Neural crest cell (in vitro differentiated cells): ENCODE data around the gene RICTOR. TPM values are rescaled to one million over a fixed set of nuclear protein-coding genes. Genes with fewer than 3 reads are reported as not detected.

Source experiments
- DNase-seq: peaks from one replicate; pipeline ENCODE4 v3.0.0; 2021; ENCODE audit warnings: low read depth, mixed read lengths, low spot score
- H3K27ac Mint-ChIP-seq: one replicate; pipeline ENCODE4 v1.8.0; 2021; ENCODE audit warnings: mild to moderate bottlenecking, mixed read lengths; ENCODE audit not compliant: unreplicated experiment
- H3K27me3 Mint-ChIP-seq: 2 replicates; pipeline ENCODE4 v1.8.0; 2021; ENCODE audit warnings: low read depth, mild to moderate bottlenecking, mixed read lengths
- H3K36me3 Mint-ChIP-seq: 2 replicates; pipeline ENCODE4 v1.8.0; 2021; ENCODE audit warnings: low read depth, mild to moderate bottlenecking, mixed read lengths
- H3K4me1 Mint-ChIP-seq: 2 replicates; pipeline ENCODE4 v1.8.0; 2021; ENCODE audit warnings: mixed read lengths
- H3K4me3 Mint-ChIP-seq: one replicate; pipeline ENCODE4 v1.8.0; 2021; ENCODE audit warnings: mild to moderate bottlenecking, mixed read lengths
- H3K9me3 Mint-ChIP-seq: 2 replicates; pipeline ENCODE4 v1.8.0; 2021; ENCODE audit warnings: mixed read lengths
- CTCF ChIP-seq: fragments of 200-600 bp; sonication (generic); conservative IDR thresholded peaks from 2 replicates; pipeline ENCODE4 v1.5.0; 2021; ENCODE audit warnings: antibody characterized with exemption, mild to moderate bottlenecking
- total RNA-seq: library from RNA; stranded (reverse); gene quantifications from 2 replicates; pipeline ENCODE4 v1.2.1, GENCODE V29; 2021

Gene RICTOR
- total RNA-seq, 1 donor from 2014 or later = 22.2 TPM

GRCh38 chr5:38979535-38979934 is 94.7 kb downstream of the RICTOR start:
- Mint-ChIP-seq H3K36me3 (peaks cover 5% of the 10 kb centered on the region), H3K27me3 (no peaks in the 10 kb centered on the region), H3K4me1 (no peaks in the 10 kb centered on the region), H3K4me3 (no peak overlapping the region), H3K9me3 (no peaks in the 10 kb centered on the region), H3K27ac (no peak overlapping the region)
- no peak for TF ChIP-seq CTCF
- DNase-seq = no peak

- Mint-ChIP-seq H3K4me3 (no peak overlapping the region), H3K4me1 (no peaks in the 10 kb centered on the region), H3K9me3 (no peaks in the 10 kb centered on the region), H3K27ac (no peak overlapping the region), H3K36me3 (peaks cover 6% of the 10 kb centered on the region), H3K27me3 (no peaks in the 10 kb centered on the region)
- no peak for DNase-seq
- no peak for TF ChIP-seq CTCF
Observed at GRCh38 chr5:38978036-38978435, 96.2 kb downstream of the RICTOR start.

GRCh38 chr5:38968665-38969064 is 105.5 kb downstream of the RICTOR start:
- DNase-seq = no peak
- Mint-ChIP-seq H3K4me1 (no peaks in the 10 kb centered on the region), H3K9me3 (no peaks in the 10 kb centered on the region), H3K4me3 (no peak overlapping the region), H3K27ac (no peak overlapping the region), H3K36me3 (peaks cover 2% of the 10 kb centered on the region), H3K27me3 (no peaks in the 10 kb centered on the region)
- no peak for TF ChIP-seq CTCF

- no peak for DNase-seq
- Mint-ChIP-seq H3K27me3 (no peaks in the 10 kb centered on the region), H3K4me1 (no peaks in the 10 kb centered on the region)
Observed at GRCh38 chr5:38961691-38962090, 112.5 kb downstream of the RICTOR start.

GRCh38 chr5:38953426-38954012 is 120.7 kb downstream of the RICTOR start:
- Mint-ChIP-seq H3K4me3 (no peak overlapping the region), H3K4me1 (no peaks in the 10 kb centered on the region), H3K27me3 (no peaks in the 10 kb centered on the region), H3K27ac (no peak overlapping the region), H3K9me3 (no peaks in the 10 kb centered on the region), H3K36me3 (peaks cover 24% of the 10 kb centered on the region)
- no peak for DNase-seq
- no peak for TF ChIP-seq CTCF

More at GRCh38 chr5:38961691-38962090, 112.5 kb downstream of the RICTOR start:
- Mint-ChIP-seq H3K9me3 (no peaks in the 10 kb centered on the region), H3K27ac (no peak overlapping the region), H3K4me3 (no peak overlapping the region), H3K36me3 (peaks cover 3% of the 10 kb centered on the region)
- TF ChIP-seq CTCF = no peak
